K562 (cell line): ENCODE data around the gene PM20D1.

Experiments used
- CBX5 ChIP-seq: IDR thresholded peaks from 2 replicates; pipeline ENCODE4 v1.6.1; 2014; ENCODE audit warnings: low read depth, borderline replicate concordance
- HCFC1 ChIP-seq: IDR thresholded peaks from 2 replicates; pipeline ENCODE4 v1.6.1; 2012; ENCODE audit warnings: low read depth, low read length, improper control_type of control experiment
- NRF1 ChIP-seq, 2 experiments: fragments of 450-650 bp; IDR thresholded peaks in 1 of 2; conservative IDR thresholded peaks in 1 of 2; 2 replicates each; pipeline ENCODE4 v1.6.1; 2014; ENCODE audit warnings: mild to moderate bottlenecking in 2 of 2
- SIRT6 ChIP-seq: IDR thresholded peaks from one replicate; pipeline ENCODE4 v1.6.1; 2012; ENCODE audit warnings: low read depth, mild to moderate bottlenecking, control low read depth, inconsistent platforms, low read length, moderate library complexity
- SMAD3 ChIP-seq: fragments of 450-650 bp; formaldehyde crosslinking; conservative IDR thresholded peaks from 2 replicates; pipeline ENCODE4 v1.4.0; 2020; ENCODE audit warnings: mild to moderate bottlenecking
- SP2 ChIP-seq: IDR thresholded peaks from 2 replicates; pipeline ENCODE4 v1.6.1; 2011; ENCODE audit warnings: mild to moderate bottlenecking, low read depth, low read length, moderate library complexity; ENCODE audit not compliant: poor library complexity, severe bottlenecking; ENCODE audit errors: extremely low read depth
- TEAD4 ChIP-seq, 2 experiments: sonication (generic) in 1 of 2; formaldehyde crosslinking in 1 of 2; IDR thresholded peaks; 2 replicates each; pipeline versions ENCODE4 v1.6.1 to v1.8.0; 2012 to 2022; ENCODE audit warnings: borderline replicate concordance in 1 of 2, inconsistent platforms in 1 of 2, low read length in 1 of 2, mild to moderate bottlenecking in 1 of 2, missing genetic modification reagents in 1 of 2
- ZNF431 ChIP-seq: sonication (generic); formaldehyde crosslinking; IDR thresholded peaks from 2 replicates; pipeline ENCODE4 v1.8.0; 2022; ENCODE audit warnings: mild to moderate bottlenecking, missing genetic modification reagents
- TF ChIP-seq, protein P1 (sequence below): fragments of 250-450 bp; sonication (Bioruptor Pico); IDR thresholded peaks from 2 replicates; pipeline ENCODE4 v1.8.0; 2022; ENCODE audit warnings: inconsistent platforms
- TF ChIP-seq, protein P2 (sequence below): fragments of 250-450 bp; sonication (Bioruptor Pico); IDR thresholded peaks from 2 replicates; pipeline ENCODE4 v1.8.0; 2021; ENCODE audit warnings: moderate library complexity, mild to moderate bottlenecking, inconsistent platforms
- TF ChIP-seq, protein P3 (sequence below), 2 experiments: fragments of 450-650 bp; formaldehyde crosslinking in 1 of 2; IDR thresholded peaks; 2 replicates each; pipeline versions ENCODE4 v1.4.0 to v1.6.1; 2014 to 2020; ENCODE audit warnings: mild to moderate bottlenecking in 2 of 2, borderline replicate concordance in 1 of 2, low read depth in 1 of 2

DNA sequence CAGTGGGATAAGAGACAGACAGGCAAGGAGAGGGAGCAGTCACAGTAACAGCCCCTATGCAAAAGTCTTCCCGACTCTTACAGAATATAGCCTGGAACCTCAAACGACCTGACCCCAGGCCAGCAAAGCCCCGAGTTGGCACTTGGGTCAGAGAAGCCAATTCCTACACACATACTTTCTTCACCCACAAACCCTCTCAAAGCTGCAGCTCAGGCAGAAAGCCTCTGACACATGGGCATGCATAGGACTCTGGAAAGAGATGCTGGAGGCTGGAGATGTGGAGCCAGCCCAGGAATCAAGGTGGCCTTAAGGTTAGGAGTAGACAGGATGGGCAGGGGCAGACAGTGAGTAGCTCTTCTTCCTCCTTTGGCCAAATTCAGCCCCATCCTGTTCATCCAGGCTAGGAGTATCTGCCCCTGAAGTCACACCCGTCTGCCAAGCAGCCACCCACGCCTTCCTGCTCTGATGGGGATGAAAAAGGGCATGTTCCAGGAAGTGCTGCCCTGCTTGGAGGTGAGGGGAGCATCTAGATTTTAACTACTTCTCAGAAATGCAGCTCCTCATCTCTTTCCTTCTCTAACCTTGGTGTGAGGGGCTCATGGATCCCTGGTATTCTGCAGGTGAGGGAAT, 44.7 kb downstream of the PM20D1 start:
- TF ChIP-seq SMAD3 (CRISPR knock-in tag) (no peak), CBX5 (no peak), HCFC1 (no peak), ZNF431 (CRISPR knock-in tag) (no peak), TEAD4 (IDR thresholded peaks at IDR 0.05; ENCODE audit: low read length) (no peak), TEAD4 (CRISPR knock-in tag; IDR thresholded peaks at IDR 0.05; ENCODE audit: borderline replicate concordance) (no peak), SP2 (no peak), SIRT6 (no peak), NRF1 (conservative IDR thresholded peaks at IDR 0.05 in 1 of 2, IDR thresholded peaks at IDR 0.05 in 1 of 2) (no peak)
- TF ChIP-seq, protein P1, sequence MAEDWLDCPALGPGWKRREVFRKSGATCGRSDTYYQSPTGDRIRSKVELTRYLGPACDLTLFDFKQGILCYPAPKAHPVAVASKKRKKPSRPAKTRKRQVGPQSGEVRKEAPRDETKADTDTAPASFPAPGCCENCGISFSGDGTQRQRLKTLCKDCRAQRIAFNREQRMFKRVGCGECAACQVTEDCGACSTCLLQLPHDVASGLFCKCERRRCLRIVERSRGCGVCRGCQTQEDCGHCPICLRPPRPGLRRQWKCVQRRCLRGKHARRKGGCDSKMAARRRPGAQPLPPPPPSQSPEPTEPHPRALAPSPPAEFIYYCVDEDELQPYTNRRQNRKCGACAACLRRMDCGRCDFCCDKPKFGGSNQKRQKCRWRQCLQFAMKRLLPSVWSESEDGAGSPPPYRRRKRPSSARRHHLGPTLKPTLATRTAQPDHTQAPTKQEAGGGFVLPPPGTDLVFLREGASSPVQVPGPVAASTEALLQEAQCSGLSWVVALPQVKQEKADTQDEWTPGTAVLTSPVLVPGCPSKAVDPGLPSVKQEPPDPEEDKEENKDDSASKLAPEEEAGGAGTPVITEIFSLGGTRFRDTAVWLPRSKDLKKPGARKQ (CRISPR knock-in tag), result no peak
- TF ChIP-seq, protein P2, sequence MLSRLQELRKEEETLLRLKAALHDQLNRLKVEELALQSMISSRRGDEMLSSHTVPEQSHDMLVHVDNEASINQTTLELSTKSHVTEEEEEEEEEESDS (CRISPR knock-in tag), result no peak
- TF ChIP-seq, protein P3, sequence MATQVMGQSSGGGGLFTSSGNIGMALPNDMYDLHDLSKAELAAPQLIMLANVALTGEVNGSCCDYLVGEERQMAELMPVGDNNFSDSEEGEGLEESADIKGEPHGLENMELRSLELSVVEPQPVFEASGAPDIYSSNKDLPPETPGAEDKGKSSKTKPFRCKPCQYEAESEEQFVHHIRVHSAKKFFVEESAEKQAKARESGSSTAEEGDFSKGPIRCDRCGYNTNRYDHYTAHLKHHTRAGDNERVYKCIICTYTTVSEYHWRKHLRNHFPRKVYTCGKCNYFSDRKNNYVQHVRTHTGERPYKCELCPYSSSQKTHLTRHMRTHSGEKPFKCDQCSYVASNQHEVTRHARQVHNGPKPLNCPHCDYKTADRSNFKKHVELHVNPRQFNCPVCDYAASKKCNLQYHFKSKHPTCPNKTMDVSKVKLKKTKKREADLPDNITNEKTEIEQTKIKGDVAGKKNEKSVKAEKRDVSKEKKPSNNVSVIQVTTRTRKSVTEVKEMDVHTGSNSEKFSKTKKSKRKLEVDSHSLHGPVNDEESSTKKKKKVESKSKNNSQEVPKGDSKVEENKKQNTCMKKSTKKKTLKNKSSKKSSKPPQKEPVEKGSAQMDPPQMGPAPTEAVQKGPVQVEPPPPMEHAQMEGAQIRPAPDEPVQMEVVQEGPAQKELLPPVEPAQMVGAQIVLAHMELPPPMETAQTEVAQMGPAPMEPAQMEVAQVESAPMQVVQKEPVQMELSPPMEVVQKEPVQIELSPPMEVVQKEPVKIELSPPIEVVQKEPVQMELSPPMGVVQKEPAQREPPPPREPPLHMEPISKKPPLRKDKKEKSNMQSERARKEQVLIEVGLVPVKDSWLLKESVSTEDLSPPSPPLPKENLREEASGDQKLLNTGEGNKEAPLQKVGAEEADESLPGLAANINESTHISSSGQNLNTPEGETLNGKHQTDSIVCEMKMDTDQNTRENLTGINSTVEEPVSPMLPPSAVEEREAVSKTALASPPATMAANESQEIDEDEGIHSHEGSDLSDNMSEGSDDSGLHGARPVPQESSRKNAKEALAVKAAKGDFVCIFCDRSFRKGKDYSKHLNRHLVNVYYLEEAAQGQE (IDR thresholded peaks at IDR 0.05; ENCODE audit: borderline replicate concordance), result no peak
- TF ChIP-seq, protein P3 (CRISPR knock-in tag; IDR thresholded peaks at IDR 0.05; ENCODE audit: low read depth), result no peak
